HG03442 (cell line): ENCODE measurements around the gene EFCAB5.
"Not testable (repeated sequence)": the region's sequence is repeated elsewhere in the genome, so short reads cannot be mapped to it uniquely, and the experiment has no call there.

Experiments used
- ATAC-seq: cut with Tn5 transposase; IDR thresholded peaks from one replicate; pipeline ENCODE4 v1.9.1; 2021; ENCODE audit warnings: mild to moderate bottlenecking, moderate library complexity; ENCODE audit not compliant: unreplicated experiment

EFCAB5 gene

DNA sequence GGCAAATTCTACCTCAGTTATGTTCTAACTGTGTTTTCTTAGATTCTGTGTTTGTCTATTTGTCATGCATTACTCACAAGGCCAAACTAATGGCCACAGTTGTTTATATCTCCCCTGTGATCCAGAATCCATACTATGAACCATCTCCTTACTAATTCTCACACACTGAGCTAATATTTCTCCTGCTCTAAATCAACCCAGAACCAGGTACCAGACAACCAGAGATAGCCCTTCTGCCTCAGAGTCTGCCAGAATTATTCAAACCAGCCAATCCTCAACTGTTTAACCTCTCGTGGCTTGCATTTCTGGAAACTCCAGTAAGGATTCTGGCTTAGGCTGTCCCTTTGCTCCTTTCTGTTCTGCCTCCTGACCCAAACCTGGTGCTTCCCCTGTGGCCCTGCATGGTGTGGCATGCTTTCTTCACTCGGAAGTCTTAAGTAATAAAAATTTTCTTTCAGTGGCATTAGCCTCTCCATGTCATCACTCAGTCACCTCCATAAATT is 59.4 kb downstream of the EFCAB5 start:
- ATAC-seq, result no peak

DNA sequence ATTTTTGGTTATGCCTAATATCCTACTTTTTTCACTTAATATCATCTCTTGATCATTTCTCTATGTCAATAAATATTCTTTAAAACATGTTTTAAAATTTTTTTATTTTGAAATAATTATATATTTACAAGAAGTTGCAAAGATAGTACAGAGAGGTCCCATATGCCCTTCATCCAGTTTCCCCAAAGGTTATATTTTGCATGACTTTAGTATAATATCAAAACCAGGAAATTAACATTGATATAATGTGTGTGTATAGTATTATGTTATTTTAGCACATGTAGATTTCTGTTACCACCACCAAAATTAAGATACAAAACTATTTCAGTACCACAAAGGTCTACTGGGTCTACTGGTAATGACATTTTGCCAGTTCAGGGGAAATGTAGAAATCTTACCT is 60.7 kb downstream of the EFCAB5 start:
- ATAC-seq, result no peak

DNA sequence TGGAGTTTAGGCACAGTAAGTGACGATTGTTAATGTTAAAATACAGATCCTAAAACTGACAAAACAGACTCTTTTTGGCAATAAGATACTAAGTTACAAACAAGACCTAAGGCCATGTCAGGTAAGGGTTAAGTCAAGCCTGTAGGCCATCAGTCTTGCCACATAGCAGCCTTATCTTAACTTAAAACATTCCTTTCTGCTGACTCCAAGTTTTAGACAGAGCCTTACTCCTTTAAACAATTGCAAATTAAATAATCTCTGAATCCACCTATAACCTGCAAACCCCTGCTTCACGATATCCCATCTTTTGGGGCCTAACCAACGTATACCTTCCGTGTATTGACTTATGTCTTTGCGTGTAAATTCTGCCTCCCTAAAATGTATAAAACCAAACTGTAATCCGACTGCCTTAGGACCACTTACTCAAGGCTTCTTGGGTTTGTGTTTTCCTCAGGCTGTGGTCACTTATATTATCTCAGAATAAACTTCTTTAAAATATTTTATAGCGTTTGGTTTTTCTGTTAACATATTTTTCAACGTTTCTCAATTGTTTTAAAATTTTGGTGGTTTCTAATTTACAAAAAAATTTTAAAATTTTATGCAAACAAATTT is 64.4 kb downstream of the EFCAB5 start:
- ATAC-seq, result no peak

DNA sequence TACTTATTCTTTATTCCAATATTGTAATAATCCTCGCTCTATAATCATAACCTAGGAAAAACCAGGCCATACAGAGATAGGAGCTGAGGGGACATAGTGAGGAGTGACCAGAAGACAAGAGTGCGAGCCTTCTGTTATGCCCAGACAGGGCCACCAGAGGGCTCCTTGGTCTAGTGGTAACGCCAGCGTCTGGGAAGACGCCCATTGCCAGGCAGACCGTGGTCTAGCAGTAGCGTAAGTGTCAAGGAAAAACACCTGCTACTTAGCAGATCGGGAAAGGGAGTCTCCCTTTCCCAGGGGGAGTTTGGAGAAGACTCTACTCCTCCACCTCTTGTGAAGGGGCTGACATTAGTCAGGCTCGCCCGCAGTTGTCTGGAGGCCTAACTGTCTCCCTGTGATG is 70.5 kb downstream of the EFCAB5 start:
- not testable (repeated sequence) for ATAC-seq

GRCh38 chr17:30021708-30022317 is 80.4 kb downstream of the EFCAB5 start:
- no peak for ATAC-seq

DNA sequence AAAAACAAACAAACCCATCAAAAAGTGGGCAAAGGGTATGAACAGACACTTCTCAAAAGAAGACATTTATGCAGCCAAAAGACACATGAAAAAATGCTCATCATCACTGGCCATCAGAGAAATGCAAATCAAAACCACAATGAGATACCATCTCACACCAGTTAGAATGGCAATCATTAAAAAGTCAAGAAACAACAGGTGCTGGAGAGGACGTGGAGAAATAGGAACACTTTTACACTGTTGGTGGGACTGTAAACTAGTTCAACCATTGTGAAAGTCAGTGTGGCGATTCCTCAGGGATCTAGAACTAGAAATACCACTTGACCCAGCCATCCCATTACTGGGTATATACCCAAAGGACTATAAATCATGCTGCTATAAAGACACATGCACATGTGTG is 83.9 kb downstream of the EFCAB5 start:
- ATAC-seq, result not testable (repeated sequence)

DNA sequence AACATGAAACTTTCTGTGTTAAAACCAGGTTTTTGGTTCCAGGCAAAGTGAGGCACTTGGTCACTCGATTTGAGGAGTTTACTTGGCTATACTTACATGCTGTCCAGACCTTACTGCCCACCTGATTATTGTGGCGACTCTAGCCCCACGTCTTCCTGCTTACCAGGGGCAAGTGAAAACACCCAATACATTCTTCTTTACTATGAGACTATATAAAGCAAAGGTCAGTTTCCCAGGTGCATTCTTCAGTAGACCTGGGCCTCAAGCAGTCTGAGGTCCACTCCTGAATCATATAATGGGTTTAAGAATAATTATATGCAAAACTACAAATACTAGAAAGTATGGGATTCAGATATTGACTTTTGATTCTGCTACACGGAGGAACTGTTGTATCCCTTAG is 86.2 kb downstream of the EFCAB5 start:
- ATAC-seq, result no peak

DNA sequence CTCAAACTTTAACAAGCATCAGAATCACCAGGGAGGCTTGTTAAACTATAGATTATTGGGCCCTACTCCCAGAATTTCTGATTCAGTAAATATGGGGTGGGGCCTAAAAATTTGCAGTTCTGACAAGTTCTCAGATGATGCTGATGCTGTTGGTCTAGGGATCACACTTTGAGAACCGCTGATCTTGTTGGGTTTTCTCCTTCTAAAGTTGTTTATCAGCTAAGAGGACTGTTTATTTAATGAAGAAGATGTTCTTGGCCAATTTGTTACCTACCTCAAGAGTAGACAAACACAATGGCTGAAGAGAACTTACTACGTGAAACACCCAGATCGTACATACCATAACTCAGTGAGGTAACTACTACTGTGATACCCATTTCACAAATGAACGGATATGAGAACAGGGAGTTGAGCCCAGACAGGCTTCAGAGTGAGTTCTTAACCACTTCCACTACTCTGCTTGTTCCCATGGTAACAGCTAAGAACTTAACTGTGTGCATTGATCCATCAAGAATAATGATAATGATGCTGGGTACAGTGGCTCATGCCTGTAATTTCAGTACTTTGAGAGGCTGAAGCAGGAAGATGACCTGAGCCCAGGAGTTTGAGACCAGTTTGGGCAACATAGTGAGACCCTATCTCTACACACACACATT is 89.9 kb downstream of the EFCAB5 start:
- no peak for ATAC-seq

GRCh38 chr17:30035369-30035768 is 93.9 kb downstream of the EFCAB5 start:
- no peak for ATAC-seq

DNA sequence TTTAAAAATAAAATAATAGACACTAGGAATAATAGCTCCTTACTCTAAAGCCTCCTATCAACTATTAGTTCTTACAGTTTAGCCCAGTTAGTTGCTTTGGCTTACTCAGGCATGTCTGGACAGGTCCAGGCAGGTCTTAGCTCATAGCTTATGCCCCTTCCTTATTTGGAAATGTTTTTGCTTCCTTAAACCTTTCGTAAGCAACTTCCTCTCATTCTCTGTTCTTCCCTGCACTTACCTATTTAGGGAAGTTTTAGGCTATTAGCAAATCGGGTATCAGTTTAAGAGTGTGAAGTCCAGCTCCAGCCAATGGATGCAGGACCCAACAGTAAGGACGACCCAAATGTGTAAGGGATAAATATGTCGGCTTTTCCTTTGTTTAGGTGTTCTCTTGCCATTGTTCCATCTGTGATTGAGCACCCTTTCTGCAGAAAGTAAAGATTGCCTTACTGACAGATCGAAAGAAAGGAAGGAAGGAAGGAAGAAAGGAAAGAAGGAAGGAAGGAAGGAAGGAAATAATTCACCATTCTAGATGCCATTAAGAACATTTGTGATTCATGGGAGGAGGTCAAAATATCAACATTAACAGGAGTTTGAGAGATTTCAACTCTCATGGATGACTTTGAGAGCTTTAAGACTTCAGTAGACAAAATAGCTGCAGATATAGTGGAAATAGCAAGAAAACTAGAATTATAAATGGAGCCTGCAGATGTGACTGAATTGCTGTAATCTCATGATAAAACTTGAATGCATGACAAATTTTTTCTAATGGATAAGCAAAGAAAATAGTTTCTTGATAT is 99.5 kb downstream of the EFCAB5 start:
- not testable (repeated sequence) for ATAC-seq

DNA sequence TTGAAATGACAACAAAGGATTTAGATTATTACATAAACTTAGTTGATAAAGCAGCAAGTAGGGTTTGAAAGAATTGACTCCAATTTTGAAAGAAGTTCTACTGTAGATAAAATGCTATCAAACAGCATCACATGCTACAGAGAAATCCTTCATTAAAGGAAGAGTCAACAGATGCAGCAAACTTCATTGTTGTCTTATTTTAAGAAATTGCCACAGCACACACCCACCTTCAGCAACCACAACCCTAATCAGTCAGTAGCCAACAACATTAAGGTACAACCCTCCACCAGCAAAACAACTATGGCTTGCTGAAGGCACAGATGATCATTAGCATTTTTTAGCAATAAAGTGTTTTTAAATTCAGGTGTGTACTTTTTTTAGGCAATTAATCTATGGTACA is 100.1 kb downstream of the EFCAB5 start:
- ATAC-seq, result no peak

DNA sequence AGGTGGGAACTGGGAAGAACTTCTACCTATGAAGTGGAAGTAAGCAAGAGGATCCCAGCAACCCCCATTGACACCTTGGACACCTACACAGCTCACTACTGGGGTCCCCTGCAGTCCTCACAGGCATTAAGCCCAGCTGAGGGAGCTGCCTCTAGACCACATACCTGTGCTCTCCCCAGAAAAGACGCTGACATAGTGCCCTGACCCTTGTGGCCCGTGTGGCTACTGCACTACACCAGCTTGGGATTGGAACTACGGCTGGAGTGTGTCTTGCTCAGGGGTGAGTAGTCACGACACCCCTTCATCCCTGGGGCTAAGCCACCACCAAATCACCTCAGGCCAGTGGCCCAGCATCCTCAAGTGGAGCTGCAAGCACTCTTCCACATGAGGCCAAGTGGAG is 120.9 kb downstream of the EFCAB5 start:
- ATAC-seq, result no peak

- no peak for ATAC-seq
These were observed 123.3 kb downstream of the EFCAB5 start for GRCh38 chr17:30064738-30065137.

GRCh38 chr17:30068465-30068864 is 127.0 kb downstream of the EFCAB5 start:
- ATAC-seq, result no peak

GRCh38 chr17:30074254-30074653 is 132.8 kb downstream of the EFCAB5 start:
- ATAC-seq, result no peak

DNA sequence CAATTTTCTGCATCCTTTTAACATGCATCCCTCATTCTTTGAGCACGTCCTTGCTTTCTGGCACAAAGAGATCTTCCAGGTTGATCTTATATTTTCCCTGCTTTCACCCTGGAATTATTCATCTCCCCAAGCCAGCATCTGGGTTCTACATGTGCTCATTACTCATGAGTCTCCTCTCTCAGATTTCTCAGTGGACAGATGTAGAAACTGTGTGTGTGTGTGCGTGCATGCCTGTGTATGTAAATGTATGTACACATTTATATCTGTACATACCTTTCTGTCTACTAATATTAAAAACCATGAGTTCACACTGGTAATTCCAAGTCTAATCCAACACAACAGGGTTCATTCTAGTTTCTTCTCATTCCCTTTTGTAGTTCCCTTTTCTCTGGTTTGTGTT is 133.3 kb downstream of the EFCAB5 start:
- ATAC-seq, result no peak

DNA sequence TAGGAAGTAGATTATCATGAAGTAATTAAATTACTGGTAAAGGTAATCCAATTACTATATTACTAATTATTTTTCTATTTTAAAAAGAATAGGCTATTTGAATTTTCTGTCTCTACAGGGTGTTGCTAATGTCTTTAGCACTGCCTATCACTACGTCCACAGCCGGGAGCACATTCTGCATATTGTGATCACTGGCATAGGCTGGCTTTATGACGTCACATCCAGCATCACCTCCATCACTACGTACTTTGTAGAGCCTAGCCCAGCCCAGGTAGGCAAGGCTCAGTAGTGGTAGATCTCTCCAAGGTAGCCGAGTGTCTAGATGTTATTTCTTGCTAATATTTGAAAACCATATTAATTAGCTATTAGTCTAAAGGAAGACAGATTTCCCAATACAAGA is 141.3 kb downstream of the EFCAB5 start:
- ATAC-seq, result no peak

- ATAC-seq, result no peak
These were observed 143.4 kb downstream of the EFCAB5 start for GRCh38 chr17:30084788-30085187.

DNA sequence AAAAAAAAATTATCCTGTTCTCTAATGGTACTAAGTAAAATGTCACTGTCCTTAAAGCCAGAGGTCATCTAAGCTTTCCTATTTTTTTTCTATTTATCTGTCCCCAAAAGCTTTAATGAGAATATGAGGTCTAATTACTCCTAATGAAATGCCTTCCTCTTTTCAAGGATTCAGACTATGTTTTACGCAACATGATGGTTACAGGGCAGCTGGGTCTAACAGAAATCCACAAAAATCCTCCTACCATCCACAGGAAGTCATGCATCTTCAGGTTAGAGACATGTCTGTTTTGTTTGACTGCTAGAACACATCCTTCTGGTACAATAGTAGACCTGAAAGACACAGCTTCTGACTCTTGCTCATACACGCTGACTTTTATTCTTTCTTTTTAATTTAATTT is 145.5 kb downstream of the EFCAB5 start:
- no peak for ATAC-seq

GRCh38 chr17:30087431-30087830 is 146.0 kb downstream of the EFCAB5 start:
- ATAC-seq, result not testable (repeated sequence)

DNA sequence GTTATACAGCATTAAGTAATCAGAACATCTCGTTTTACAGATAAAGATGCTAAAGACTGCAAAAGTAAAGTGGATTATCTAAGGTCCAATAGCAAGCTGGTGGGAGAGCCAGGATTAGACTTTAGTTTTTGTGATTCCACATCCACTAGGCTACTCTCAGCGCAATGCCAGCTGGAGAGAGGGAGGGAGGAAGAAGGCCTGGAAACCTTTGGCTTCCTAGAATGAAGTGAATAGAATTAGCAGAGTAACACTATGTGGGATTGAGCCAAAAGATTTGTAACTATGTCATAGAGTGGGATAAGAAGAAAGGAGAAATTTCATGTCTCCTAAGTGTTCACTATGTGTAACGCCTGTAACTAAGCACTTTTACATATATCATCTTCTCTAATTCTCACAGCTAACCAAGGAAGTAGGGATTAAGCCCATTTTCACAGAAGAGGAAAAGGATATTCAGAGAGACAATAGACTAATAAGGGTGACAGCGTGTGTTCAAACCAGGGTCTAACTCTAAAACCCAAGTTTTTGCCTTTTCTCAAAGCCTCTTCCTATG is 149.8 kb downstream of the EFCAB5 start:
- no peak for ATAC-seq
